NCI-H446 treated with DMSO at 0.1 percent for 48 hours (cell line): ENCODE results near the gene PACS2.
"Not testable (repeated sequence)": the region's sequence is repeated elsewhere in the genome, so short reads cannot be mapped to it uniquely, and the experiment has no call there.

Source experiments
- DNase-seq: peaks from one replicate; lab custom pipeline; 2025; lab: John Stamatoyannopoulos, UW

The PACS2 gene

DNA sequence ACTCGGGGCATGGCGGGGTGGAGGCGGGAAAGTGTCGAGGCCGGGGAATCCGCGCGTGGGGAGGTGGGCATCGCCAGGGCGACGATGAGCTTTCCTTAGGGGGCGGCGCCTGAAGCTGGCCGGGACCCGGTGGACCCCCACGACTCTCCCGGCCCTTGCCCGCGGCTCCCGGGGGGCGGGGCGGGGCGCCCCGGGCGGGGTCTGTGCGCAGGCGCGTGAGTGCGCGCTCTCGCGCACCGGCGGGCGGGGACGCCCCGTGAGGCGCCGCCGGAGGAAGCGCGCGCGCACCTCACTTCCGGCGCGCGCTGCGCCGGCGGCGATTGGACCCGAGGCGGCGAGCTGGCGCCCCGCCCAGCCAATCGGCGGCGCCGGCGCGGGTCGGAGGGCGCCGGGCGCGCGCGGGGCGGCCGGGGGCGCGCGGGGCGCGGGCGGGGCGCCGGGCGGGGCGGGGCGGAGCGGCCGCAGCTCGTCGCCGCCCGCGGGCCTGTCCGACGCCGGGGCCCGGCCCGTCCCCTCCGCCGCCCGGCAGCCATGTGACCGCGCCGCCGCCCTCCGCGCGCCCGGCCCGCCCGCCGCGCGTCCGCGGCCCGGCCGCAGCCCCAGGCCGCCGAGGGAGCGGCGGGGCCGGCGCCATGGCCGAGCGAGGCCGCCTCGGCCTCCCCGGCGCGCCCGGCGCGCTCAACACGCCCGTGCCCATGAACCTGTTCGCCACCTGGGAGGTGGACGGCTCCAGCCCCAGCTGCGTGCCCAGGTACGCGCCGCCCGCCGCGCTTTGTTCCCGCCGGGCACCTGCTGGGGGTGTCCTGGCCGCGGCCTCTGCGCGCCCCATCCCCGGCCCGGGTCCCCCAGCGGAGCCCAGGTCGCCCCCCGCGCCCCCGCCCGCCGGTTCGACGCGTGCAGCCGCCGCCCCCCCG lies at the start of gene PACS2:
TSS of gene PACS2 (plus strand) at position 462 of the 914 bp plus-strand sequence. CDS start at position 633, 171 bp downstream.
- peak; percentile 55 for DNase-seq

DNA sequence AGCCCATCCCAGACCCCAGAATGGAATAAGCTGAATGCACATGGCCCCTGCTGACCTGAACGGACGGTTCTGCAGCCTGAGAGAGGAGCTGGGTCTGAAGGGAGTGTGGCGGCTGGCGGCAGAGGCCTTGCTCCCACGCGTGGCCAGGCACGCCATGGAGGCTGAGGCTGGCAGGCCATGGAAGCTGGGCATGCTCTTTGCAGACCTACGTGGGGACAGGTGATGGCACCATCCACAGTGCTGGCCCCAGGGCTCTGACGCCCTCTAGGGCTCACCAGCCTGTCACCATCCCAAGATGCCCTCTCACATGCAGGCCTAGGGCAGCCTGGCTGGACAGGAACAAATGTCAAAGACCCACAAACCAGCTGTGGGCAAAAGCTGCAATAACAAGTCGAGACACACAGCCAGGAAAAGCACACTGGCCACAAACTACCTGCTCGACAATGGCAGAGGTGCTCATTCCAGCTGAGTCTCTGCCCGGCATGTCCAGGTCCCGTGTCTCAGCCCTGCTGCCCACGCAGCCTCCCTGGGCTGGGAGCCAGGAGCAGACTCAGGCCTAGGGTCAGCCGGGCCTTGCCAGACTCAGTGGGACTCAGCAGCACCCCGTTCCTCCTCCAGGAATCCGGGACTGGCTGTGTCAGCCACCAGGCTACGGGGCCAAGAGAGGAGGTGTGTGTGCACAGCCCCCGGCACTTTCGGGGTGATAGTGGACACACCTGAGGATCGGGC lies 46.6 kb upstream of the PACS2 start:
- DNase-seq = no peak

DNA sequence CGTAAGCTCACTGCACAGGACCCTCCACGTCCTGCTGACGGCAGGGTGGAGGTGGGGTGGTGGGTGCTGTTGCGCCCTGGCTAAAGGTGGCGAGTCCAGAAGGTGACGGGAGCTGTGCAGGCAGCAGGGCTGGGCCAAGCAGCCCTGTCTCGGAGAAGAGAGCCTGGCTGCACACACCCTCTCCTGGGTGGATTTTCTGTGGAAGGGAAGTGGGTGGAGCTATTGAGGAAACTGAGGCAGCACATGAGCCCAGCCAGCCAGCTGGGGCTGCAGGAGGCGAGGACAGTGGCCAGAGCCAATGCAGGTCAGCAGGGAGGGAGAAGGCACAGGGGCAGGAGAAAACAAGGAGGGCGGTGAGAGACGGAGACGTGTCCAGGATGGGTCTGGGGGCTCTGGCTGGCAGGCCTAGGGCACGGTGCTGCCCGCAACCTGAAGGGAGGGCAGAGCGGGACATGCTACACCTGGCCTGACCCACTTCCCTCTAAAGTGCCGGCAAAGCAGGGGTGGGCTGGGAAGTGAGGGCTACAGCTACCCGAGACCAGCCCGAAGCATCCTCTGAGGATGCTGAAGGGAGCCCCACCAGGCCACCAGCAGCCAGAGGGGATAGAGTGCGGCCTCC lies 45.7 kb upstream of the PACS2 start:
- no peak for DNase-seq

- no peak for DNase-seq
These were observed 45.1 kb upstream of the PACS2 start for GRCh38 chr14:105269405-105269804.

DNA sequence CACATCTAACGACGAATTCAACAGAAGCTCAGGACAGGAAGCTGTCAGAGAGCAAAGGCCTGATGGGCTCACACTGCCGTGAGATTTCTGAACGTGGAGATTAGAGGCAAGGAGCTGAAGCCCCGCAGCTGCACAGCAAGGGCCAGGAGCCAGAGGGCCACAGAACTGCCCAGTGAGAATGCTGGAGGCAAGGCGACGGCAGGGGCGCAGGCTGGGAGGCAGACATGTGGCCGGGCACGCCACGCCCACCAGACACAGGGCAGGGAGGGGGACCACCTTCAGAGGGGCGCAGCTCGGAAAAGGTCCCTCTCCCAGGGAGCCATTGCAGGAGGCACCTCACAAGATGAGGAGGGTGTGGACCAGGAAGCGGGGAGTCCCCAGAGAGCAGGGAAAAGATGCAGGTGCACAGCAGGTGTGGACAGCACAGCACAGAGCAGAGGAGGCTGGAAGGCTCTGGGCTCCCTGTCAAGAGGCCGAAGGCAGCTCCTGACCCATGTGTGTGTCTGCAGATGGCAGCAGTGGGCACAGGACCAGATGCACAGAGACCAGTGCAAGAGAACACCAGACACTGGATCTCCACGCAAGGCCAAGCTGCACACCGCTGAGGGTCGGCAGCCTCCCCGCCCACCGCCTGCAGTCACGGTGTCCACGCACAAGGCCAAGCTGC lies 43.2 kb upstream of the PACS2 start:
- DNase-seq = no peak

DNA sequence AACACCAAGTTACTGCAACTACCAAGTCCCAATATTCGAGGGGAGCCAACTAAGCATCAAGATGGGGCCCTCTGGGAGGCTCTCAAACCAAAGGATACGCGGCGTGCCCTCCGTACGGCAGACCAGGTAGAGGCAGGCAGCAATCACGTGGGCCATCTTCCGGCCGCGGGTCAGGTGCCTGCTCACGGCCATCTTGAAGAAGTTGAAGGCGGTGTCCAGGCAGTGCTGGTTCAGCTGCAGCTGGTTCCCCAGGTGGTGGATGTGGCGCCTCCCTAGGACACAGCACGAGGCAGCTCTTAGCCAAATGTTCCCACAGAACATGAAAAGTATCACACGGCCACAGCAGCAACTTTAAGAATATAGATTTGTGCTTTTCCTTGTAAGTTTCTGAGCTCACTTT lies 41.9 kb upstream of the PACS2 start:
- DNase-seq = no peak

GRCh38 chr14:105273062-105273461 lies 41.5 kb upstream of the PACS2 start:
- DNase-seq = no peak

DNA sequence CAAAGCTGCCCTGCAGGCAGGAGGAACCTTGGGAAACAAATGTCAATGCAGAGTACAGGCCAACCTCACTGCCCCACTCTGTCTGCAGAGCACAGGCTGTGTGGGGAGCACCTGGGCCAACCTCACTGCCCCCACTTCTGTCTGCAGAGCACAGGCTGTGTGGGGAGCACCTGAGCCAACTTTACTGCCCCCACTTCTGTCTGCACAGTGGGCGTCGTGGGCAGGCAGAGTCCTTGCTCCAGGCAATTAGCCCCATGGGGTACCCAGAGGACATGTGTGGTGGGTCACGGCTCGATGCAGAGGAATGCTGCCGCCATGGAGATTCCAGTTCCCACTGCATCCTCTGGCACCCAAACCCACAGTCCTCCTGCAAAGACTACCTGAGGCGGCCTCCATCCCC lies 39.9 kb upstream of the PACS2 start:
- DNase-seq = no peak

DNA sequence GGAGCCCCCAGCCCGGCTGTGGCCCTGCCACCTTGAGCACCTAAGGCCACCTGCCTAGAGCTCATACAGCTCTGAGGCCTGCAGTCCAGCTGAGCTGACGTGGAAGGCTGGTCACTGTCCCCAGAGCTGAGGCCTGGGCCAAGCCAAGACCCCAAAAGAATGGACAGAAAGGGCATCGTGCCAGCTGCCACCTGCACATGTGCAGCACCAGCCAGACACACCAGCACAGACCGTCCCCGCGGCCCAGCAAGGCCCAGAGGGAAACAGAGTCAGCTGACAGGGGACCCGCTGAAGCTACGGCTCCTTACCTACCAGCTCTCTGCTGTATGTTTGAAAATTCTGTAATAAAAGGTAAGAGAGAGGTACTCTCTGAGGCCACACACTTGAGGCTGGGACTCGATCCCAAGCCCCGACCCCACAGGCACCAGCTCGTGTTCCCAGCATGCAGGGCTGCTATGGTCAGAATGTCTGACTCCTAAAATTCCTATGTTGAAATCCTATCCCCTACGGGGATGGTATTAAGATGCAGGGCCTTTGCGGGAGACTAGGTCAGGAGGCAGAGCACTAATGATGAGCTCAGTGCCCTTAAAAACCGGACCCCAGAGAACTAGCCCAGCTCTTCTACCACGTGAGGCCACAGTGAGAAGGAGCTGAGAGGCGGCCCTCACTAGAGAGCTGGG lies 39.1 kb upstream of the PACS2 start:
- no peak for DNase-seq

DNA sequence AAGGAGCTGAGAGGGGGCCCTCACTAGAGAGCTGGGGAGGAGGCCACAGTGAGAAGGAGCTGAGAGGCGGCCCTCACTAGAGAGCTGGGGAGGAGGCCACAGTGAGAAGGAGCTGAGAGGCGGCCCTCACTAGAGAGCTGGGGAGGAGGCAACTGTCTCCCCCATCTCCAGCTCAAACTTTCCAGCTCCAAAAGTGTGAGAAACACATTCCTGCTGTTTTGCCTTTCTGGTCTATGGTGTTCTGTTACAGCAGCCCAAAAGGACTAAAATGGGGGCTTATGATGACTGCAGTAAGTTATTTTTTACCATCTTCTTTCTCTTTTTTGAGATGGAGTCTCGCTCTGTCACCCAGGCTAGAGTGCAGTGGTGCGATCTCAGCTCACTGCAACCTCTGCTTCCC lies 37.1 kb upstream of the PACS2 start:
- DNase-seq = not testable (repeated sequence)

DNA sequence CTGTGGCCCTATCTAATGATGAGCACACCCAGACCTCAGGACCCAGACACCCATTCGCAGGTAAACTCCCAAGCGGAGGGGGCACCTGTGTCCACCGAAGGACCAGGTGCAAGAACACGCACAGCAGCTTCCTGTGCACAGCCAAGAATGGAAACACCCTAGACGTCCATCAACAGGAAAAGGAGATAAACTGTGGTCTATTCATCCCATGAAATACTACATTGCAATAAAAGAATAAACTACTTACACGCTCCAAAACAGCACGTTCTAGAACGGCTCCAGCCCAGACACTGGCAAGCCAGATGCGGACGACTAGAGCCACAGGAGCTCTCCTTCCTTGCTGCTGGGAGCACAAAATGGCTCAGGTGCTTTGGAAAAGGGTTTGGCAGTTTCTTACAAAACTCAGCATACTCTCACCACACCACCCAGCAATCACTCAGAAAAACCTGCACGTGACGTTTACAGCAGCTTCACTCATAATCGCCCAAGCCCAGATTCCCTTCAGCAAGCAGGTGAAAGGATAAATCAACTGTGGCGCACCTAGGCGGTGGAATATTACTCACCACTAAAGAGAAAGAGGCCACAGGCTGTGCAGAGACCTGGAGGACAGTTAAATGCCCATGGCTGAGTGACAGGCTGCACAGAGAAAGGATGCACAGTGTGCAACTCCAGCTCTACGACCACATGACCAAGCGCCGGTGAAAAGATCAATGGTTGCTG lies 34.7 kb upstream of the PACS2 start:
- DNase-seq = no peak

DNA sequence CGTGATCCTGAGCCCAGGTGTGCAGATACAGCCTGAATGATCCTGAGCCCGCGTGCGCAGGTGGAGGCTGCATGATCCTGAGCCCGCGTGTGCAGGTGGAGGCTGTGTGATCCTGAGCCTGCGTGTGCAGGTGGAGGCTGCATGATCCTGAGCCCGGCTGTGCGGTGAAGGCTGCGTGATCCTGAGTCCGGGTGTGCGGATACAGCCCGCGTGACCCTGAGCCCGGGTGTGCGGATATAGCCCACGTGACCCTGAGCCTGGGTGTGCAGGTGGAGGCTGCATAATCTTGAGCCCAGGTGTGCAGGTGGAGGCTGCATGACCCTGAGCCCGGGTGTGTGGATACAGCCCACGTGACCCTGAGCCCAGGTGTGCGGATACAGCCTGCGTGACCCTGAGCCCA lies 34.0 kb upstream of the PACS2 start:
- no peak for DNase-seq

DNA sequence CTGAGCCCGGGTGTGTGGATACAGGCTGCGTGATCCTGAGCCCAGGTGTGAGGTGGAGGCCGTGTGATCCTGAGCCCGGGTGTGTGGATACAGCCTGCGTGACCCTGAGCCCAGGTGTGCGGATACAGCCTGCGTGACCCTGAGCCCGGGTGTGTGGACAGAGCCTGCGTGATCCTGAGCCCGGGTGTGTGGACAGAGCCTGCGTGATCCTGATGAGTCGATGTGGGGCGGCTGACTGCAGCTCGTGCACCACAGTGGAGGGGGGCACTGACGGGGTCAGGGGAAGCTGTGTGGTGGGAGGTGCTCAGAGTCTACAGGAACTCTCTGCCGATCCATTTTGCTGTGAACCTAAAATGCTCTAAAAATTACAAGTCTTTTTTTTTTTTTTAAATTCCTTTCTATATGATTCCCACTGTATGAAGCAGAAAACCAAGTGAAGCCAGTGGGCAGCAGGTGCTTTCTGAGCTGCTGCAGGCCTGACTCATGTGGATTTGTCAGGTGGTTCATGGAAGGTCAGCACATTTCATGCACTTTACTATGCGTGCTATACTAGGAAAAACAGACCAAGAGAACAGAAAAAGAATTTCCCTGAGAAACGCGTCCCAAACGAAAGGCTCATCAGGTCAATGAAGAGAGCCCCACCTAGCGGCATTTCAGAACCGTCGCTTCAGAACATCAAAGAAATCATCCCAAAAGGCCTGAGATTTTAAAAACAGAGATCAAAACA lies 33.0 kb upstream of the PACS2 start:
- no peak for DNase-seq

DNA sequence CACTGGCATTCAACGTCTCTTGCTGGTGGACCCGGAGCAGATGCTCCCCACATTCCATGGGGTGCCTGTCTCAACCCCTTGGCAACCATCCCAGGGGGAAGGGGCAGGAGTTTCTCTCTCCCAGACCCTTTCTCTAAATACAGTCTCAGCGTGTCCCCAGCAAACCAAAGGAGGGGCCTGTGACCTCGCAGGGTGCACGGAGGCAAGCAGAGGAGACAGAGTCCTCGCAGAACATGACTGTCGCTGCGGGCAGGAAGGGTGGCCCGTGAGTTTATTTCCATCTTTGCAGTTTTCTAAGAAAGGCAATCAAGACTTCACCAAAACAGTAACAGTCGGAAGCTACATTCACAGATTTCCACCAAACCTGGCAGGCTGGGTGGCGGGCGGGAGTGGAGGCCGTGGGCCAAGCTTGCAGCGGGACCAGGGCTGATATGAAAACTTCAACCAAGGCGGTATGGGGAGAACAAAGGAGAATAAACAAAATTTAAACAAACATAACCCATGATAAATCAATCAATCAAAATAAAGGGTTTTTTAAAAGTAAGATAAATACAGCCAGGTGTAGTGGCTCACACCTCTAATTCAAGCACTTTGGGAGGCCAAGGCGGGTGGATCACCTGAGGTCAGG lies 32.3 kb upstream of the PACS2 start:
- no peak for DNase-seq

GRCh38 chr14:105283028-105283427 lies 31.5 kb upstream of the PACS2 start:
- no peak for DNase-seq

DNA sequence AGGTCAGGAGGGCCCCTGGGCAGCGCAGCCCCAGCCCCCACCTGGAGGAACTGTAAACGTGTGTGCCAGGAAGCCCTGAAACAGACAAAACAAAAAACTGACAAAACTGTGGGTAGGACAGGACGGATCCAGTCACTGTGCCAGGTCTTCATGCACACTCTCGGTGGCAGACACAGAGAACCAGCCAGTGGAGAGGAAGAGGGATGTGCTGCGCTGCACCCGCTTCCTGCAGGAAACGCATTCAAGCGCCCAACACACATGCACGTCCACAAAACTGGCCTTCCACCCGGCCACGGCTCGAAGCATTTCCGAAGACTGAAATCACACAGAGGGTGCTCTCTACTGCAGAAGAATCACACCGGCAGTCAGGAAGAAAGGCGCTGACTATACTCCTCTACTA lies 30.6 kb upstream of the PACS2 start:
- DNase-seq = no peak

- no peak for DNase-seq
These were observed 29.4 kb upstream of the PACS2 start for GRCh38 chr14:105285174-105285573.

DNA sequence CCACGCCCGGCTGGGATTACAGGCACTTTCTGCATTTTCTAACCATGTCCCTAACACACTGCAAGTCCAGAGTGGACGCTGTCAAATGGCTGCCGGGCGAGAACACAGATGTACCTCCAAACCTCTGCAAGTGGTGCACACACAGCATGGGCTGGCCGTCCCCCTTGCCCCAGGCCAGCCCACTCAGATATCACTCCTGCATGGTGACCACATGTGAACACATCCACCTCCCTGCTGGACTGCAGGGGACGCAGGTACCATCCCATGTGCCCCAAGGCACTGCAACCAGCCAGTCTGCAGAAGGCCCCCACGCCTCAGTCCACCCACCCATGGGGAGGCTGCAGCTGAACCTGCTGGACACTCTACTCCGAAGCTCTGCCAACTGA lies 27.8 kb upstream of the PACS2 start:
- no peak for DNase-seq

DNA sequence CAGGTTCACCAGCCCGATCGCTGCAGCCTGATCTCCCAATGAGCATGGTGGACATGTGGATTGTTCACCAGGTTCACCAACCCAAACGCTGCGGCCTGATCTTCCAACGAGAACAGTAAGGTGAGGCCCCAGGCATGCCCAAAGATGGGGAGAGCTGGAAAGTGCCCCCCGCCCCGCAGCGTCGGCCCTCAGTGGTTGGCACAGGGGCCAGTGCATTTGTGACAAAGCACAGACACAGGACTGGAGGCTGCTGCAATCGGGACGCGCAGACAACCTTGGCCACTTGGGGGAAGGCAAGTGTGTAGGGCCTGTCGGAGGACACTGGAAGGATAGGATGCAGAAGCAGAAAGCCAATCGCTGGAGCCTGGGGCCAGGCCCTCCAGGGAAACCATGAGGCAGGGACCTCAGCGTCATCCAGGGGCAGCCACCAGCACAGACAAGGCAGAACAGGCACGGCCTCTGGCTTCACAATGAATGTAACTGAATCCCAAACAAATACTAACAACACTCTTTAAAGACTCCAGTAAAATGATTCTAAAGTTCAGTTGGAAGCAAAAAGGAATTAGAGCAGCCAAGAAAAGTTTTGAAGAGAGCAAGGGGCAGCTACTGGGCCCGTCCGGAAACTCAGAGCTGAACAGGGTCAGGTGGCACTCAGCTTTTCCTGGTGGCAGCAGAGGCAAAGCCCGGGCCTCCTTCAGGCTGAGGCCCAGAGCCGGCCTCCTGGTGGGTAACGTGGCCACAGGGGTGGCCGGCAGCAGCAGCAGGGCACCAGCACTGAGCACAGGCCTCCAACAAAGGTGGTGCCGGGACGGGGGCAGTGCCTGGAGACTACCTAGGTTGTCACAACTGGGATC lies 27.1 kb upstream of the PACS2 start:
- DNase-seq = no peak
